PC-9 (cell line): Measurements from ENCODE around the gene GNE.

Experiments
- EZH2 ChIP-seq: fragments of 200-600 bp; sonication (generic); IDR thresholded peaks from 2 replicates; pipeline ENCODE4 v1.8.0; 2017; ENCODE audit warnings: antibody characterized with exemption, low read depth
- TF ChIP-seq, protein P1 (sequence below): fragments of 200-600 bp; sonication (generic); conservative IDR thresholded peaks from 2 replicates; pipeline ENCODE4 v1.6.1; 2017; ENCODE audit warnings: mixed run types, antibody characterized with exemption, mild to moderate bottlenecking, moderate library complexity

- TF ChIP-seq, protein P1, sequence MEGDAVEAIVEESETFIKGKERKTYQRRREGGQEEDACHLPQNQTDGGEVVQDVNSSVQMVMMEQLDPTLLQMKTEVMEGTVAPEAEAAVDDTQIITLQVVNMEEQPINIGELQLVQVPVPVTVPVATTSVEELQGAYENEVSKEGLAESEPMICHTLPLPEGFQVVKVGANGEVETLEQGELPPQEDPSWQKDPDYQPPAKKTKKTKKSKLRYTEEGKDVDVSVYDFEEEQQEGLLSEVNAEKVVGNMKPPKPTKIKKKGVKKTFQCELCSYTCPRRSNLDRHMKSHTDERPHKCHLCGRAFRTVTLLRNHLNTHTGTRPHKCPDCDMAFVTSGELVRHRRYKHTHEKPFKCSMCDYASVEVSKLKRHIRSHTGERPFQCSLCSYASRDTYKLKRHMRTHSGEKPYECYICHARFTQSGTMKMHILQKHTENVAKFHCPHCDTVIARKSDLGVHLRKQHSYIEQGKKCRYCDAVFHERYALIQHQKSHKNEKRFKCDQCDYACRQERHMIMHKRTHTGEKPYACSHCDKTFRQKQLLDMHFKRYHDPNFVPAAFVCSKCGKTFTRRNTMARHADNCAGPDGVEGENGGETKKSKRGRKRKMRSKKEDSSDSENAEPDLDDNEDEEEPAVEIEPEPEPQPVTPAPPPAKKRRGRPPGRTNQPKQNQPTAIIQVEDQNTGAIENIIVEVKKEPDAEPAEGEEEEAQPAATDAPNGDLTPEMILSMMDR = no peak
- no peak for TF ChIP-seq EZH2
Observed at GRCh38 chr9:36258208-36258995, at the start of gene GNE.
